Vagina (tissue), 2 donors: ENCODE measurements around the gene LIN54. TPM values are rescaled to one million over a fixed set of nuclear protein-coding genes. Genes with fewer than 3 reads are reported as not detected.

Source experiments
- DNase-seq, 2 donors: peaks; one replicate each; pipeline ENCODE4 v3.0.0-alpha.2; 2017; ENCODE audit errors: extremely low spot score in 2 of 2
- H3K27ac ChIP-seq: fragments of 200-600 bp; sonication (generic); one replicate; pipeline ENCODE4 v1.5.1; 2019
- H3K27me3 ChIP-seq: fragments of 200-600 bp; sonication (generic); one replicate; pipeline ENCODE4 v1.5.1; 2019
- H3K36me3 ChIP-seq, 2 donors: fragments of 200-600 bp; sonication (generic); one replicate each; pipeline ENCODE4 v1.5.1; 2017 to 2019
- H3K4me1 ChIP-seq: fragments of 200-600 bp; sonication (generic); one replicate; pipeline ENCODE4 v1.5.1; 2019
- H3K4me3 ChIP-seq, 2 donors: fragments of 200-600 bp; sonication (generic); 1 replicate in 1 of 2; 2 replicates in 1 of 2; pipeline ENCODE4 v1.5.1; 2016 to 2019
- H3K9me3 ChIP-seq: fragments of 200-600 bp; sonication (generic); one replicate; pipeline ENCODE4 v1.5.1; 2019
- POLR2A ChIP-seq, 2 donors: fragments of 450-650 bp; IDR thresholded peaks; one replicate each; pipeline ENCODE4 v1.6.1; 2017; ENCODE audit warnings: antibody characterized with exemption in 2 of 2, mild to moderate bottlenecking in 2 of 2, moderate library complexity in 2 of 2
- POLR2AphosphoS5 ChIP-seq, 2 donors: sonication (generic); formaldehyde crosslinking; IDR thresholded peaks; one replicate each; pipeline ENCODE4 v1.9.0; 2017; ENCODE audit warnings: antibody characterized with exemption in 2 of 2, mild to moderate bottlenecking in 2 of 2, low read depth in 1 of 2; ENCODE audit not compliant: insufficient read depth in 1 of 2
- intact Hi-C: fragments of 100-400 bp; cut with DNase I; formaldehyde crosslinking; loops from one replicate; pipeline ENCODE4 v1.15.1; 2023
- small RNA-seq: library from RNA; depleted of rRNA; stranded (forward); fragments of <200 nt; gene quantifications from one replicate; pipeline ENCODE3, GENCODE V24; 2016
- total RNA-seq: library from RNA; depleted of rRNA; stranded (reverse); fragments of >200 nt; gene quantifications from one replicate; pipeline ENCODE4 v1.2.3, GENCODE V29; 2016
- TF ChIP-seq, protein P1 (sequence below), 3 experiments: fragments of 450-650 bp in 2 of 3; fragments of 200-600 bp in 1 of 3; sonication (generic) in 1 of 3; IDR thresholded peaks; one replicate each; pipeline ENCODE4 v1.5.1; 2017 to 2019; ENCODE audit warnings: antibody characterized with exemption in 3 of 3, mild to moderate bottlenecking in 2 of 3, moderate library complexity in 2 of 3

LIN54 gene
- total RNA-seq, 1 donor from 2014 or later: 25.0 TPM

DNA sequence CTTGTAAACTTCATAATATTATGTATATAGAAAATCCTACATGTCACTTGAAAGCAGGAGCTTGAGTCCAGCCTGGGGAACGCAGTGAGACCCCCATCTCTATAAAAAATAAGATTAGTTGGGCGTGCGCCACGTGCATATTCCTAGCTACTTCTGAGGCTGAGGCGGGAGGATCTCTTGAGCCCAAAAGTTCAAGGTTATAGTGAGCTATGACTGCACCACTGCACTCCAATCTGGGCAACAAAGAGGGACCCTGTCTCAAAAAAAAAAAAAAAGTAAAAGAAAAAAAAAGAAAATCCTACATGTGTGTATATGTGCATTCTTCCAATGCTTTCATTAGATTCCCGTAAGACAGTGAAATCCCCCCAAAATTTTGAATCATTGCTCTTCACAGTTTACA lies 121.3 kb downstream of the LIN54 start:
- H3K4me1 ChIP-seq: peaks cover 65% of the 10 kb centered on the region
- intact Hi-C loops: no loop called here

DNA sequence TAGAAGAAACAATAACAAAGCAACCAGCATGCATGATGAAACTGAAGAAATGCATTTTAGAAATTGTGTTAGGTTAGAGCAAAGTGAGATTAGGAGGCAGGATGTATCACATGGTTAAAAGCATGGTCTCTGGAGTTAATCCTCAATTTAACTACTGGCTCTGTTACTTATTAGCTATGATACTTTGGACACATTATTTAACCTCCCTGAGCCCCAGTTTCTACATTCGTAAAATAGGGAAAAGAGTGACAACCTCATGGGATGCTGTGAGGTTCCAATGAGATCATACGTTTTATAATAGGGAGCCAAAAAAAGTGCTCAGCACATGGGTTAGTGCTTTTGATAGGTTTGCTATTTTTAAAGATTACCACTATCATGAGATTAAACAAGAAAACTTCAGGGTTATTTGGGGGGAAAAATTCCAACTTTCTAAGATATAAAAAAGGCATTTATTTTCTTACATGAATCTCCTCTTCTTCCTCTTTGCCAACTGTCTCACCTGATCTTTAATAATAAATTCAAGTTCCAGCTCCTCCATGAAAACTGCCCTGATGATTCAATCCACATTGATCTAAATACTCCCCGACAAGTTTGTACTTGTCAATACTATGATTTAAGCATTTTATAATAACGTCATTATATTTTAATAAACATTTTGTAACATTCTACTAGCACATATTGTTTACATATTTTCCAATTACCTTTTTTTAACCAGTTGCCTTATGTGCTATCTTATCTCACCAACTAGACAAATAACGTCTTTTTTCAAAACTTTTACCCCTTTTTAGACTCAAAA lies 124.3 kb downstream of the LIN54 start:
- no peaks in the 10 kb centered on the region for H3K36me3 ChIP-seq
- DNase-seq: no peak
- TF ChIP-seq POLR2A (IDR thresholded peaks at IDR 0.05) (no peak), POLR2AphosphoS5 (IDR thresholded peaks at IDR 0.05; ENCODE audit: insufficient read depth in 1 of 2, low read depth in 1 of 2) (no peak)
- TF ChIP-seq, protein P1, sequence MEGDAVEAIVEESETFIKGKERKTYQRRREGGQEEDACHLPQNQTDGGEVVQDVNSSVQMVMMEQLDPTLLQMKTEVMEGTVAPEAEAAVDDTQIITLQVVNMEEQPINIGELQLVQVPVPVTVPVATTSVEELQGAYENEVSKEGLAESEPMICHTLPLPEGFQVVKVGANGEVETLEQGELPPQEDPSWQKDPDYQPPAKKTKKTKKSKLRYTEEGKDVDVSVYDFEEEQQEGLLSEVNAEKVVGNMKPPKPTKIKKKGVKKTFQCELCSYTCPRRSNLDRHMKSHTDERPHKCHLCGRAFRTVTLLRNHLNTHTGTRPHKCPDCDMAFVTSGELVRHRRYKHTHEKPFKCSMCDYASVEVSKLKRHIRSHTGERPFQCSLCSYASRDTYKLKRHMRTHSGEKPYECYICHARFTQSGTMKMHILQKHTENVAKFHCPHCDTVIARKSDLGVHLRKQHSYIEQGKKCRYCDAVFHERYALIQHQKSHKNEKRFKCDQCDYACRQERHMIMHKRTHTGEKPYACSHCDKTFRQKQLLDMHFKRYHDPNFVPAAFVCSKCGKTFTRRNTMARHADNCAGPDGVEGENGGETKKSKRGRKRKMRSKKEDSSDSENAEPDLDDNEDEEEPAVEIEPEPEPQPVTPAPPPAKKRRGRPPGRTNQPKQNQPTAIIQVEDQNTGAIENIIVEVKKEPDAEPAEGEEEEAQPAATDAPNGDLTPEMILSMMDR (IDR thresholded peaks at IDR 0.05): no peak
- no peaks in the 10 kb centered on the region for H3K27me3 ChIP-seq
- no peaks in the 10 kb centered on the region for H3K9me3 ChIP-seq
- peaks cover 57% of the 10 kb centered on the region for H3K4me1 ChIP-seq
- H3K27ac ChIP-seq: peak overlapping the region; percentile 35
- intact Hi-C loops: no loop called here
- H3K4me3 ChIP-seq: no peak overlapping the region

More for the DNA sequence above, 121.3 kb downstream of the LIN54 start:
- Histone ChIP-seq H3K36me3 (peaks cover 0 to 12% of the 10 kb centered on the region in 2 donors), H3K4me3 (peak overlapping the region; percentile 87), H3K9me3 (no peaks in the 10 kb centered on the region), H3K27ac (peak overlapping the region; percentile 97), H3K27me3 (no peaks in the 10 kb centered on the region)
- TF ChIP-seq POLR2AphosphoS5 (IDR thresholded peaks at IDR 0.05; ENCODE audit: insufficient read depth in 1 of 2, low read depth in 1 of 2): no peak
- TF ChIP-seq POLR2A (IDR thresholded peaks at IDR 0.05): no peak
- TF ChIP-seq, protein P1 (IDR thresholded peaks at IDR 0.05): no peak
- DNase-seq: no peak

GRCh38 chr4:82885410-82885809 lies 125.2 kb downstream of the LIN54 start:
- Histone ChIP-seq H3K27me3 (no peaks in the 10 kb centered on the region), H3K9me3 (no peaks in the 10 kb centered on the region), H3K36me3 (peaks cover 0 to 4% of the 10 kb centered on the region in 2 donors), H3K4me1 (peaks cover 57% of the 10 kb centered on the region), H3K4me3 (no peak overlapping the region), H3K27ac (no peak overlapping the region)
- DNase-seq: no peak
- TF ChIP-seq POLR2A (IDR thresholded peaks at IDR 0.05) (no peak), POLR2AphosphoS5 (IDR thresholded peaks at IDR 0.05; ENCODE audit: insufficient read depth in 1 of 2, low read depth in 1 of 2) (no peak)
- TF ChIP-seq, protein P1 (IDR thresholded peaks at IDR 0.05): no peak
- intact Hi-C loops: no loop called here

Small RNA genes within 50 kb of the gene (small RNA-seq; reads per million reads assigned to genes)
- gene RF00019: not detected
- not detected for gene RNU6-615P

Other genes with a start within 250 kb of the LIN54 start
- gene SCD5, start 212.0 kb downstream of the LIN54 start, total RNA-seq: 16.9 TPM
- gene SEC31A, start 119.7 kb downstream of the LIN54 start, total RNA-seq: 133 TPM
- gene THAP9, start 110.1 kb downstream of the LIN54 start, total RNA-seq: 4.2 TPM
- 18.7 TPM for gene COPS4, start 24.4 kb upstream of the LIN54 start, total RNA-seq
- not detected for gene PLAC8, start 103.9 kb upstream of the LIN54 start, total RNA-seq